Measurements from ENCODE around the gene GET3. TPM values are rescaled to one million over a fixed set of nuclear protein-coding genes. Genes with fewer than 3 reads are reported as not detected.

Gene GET3
- polyA plus RNA-seq, 1 of the 3 experiments (the other 2 are of a cell fraction): 264 TPM

DNA sequence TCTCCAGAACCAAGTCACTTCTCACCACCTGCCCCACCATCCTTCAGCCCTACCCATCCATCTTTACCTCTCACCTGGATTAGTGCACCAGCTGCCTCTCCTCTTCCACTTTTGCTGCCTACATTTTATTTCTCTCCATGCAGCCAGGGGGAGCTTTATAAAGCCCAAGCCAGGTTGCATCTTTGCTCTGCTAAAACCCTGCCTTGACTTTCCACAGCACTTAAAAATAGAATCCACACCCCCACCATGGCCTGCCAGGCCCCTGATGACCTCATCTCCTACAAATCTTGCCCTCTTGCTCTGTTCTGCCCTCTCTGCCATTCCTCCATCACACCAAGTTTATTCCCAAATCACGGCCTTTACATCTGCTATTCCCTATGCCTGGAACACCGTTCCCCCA is 36.3 kb downstream of the GET3 start:
- Histone ChIP-seq H3F3A (replicated peaks; ENCODE audit: insufficient read depth) (peaks cover 25% of the 10 kb centered on the region), H3K27me3 (ENCODE audit: insufficient read depth) (no peaks in the 10 kb centered on the region), H3K27ac (ENCODE audit: low read depth in 2 of 2, low read length in 1 of 2) (no peak overlapping the region), H3K79me2 (ENCODE audit: insufficient read depth) (no peaks in the 10 kb centered on the region), H3K4me3 (ENCODE audit: low read depth in 2 of 2, low read length in 1 of 2) (no peak overlapping the region), H3K9me3 (no peaks in the 10 kb centered on the region), H4K20me1 (ENCODE audit: insufficient read depth) (no peaks in the 10 kb centered on the region), H3K9ac (no peak overlapping the region), H2AFZ (ENCODE audit: low read depth) (no peak overlapping the region), H3K36me3 (replicated peaks in 1 of 2; ENCODE audit: control insufficient read depth in 1 of 2, insufficient read depth in 2 of 2, low read length in 1 of 2) (no peaks in the 10 kb centered on the region), H3K4me2 (peak overlapping the region; percentile 12; the same call in 1 of the 2 replicates), H3K9me2 (no peaks in the 10 kb centered on the region), H3K4me1 (ENCODE audit: control insufficient read depth in 1 of 2, insufficient read depth in 2 of 2, low read depth in 1 of 2, low read length in 1 of 2) (peaks cover 9 to 37% of the 10 kb centered on the region in 2 experiments; a peak in 1 of 4 replicates)
- no peak for DNase-seq
- WGBS (ENCODE audit: low lambda C conversion rate): 90% methylated on average over 2 of the region's 2 CpGs
- ChIA-PET CTCF (interaction anchor here (1.2 to 12.1 kb wide), 7 partner anchors 11 to 74 kb away, joined by 3 to 447 read pairs (median 11); partner anchors contain the start of genes JUNB, PRDX2, THSD8 and TRIR), POLR2A (interaction anchor here (1.3 to 2.1 kb wide), 3 partner anchors 18 to 28 kb away, joined by 3 to 10 read pairs (median 5); partner anchors contain the start of genes JUNB, PRDX2 and THSD8)
- no peak for TF ChIP-seq EP300 (IDR thresholded peaks at IDR 0.05; ENCODE audit: borderline replicate concordance in 1 of 2, low read depth in 1 of 2, low read length in 1 of 2)
- TF ChIP-seq GATA2 (CRISPR knock-in tag; IDR thresholded peaks at IDR 0.05): no peak
- no peak for TF ChIP-seq RFX5 (IDR thresholded peaks at IDR 0.05; ENCODE audit: low read length)
- TF ChIP-seq IRF3 (IDR thresholded peaks at IDR 0.05; ENCODE audit: low read depth, low read length): no peak
- 0 out of 2 replicates have a peak, but pooled peaks have one; percentile 13 for TF ChIP-seq RAD21 (IDR thresholded peaks at IDR 0.05; ENCODE audit: low read length)
- peak; percentile 29 for TF ChIP-seq SMC3 (IDR thresholded peaks at IDR 0.05; ENCODE audit: low read depth, low read length)
- TF ChIP-seq, protein P1, sequence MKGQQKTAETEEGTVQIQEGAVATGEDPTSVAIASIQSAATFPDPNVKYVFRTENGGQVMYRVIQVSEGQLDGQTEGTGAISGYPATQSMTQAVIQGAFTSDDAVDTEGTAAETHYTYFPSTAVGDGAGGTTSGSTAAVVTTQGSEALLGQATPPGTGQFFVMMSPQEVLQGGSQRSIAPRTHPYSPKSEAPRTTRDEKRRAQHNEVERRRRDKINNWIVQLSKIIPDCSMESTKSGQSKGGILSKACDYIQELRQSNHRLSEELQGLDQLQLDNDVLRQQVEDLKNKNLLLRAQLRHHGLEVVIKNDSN (IDR thresholded peaks at IDR 0.05; ENCODE audit: borderline replicate concordance, low read depth): no peak
- TF ChIP-seq FOSL2 (IDR thresholded peaks at IDR 0.05; ENCODE audit: borderline replicate concordance, low read depth): no peak
- no peak for TF ChIP-seq FOXM1 (IDR thresholded peaks at IDR 0.05; ENCODE audit: low read depth)
- TF ChIP-seq SIN3A (IDR thresholded peaks at IDR 0.05; ENCODE audit: borderline replicate concordance, low read depth, low read length): no peak
- TF ChIP-seq CHD2 (IDR thresholded peaks at IDR 0.05; ENCODE audit: low read length, partially characterized antibody): no peak
- no peak for TF ChIP-seq TCF12 (IDR thresholded peaks at IDR 0.05)
- TF ChIP-seq, protein P2, sequence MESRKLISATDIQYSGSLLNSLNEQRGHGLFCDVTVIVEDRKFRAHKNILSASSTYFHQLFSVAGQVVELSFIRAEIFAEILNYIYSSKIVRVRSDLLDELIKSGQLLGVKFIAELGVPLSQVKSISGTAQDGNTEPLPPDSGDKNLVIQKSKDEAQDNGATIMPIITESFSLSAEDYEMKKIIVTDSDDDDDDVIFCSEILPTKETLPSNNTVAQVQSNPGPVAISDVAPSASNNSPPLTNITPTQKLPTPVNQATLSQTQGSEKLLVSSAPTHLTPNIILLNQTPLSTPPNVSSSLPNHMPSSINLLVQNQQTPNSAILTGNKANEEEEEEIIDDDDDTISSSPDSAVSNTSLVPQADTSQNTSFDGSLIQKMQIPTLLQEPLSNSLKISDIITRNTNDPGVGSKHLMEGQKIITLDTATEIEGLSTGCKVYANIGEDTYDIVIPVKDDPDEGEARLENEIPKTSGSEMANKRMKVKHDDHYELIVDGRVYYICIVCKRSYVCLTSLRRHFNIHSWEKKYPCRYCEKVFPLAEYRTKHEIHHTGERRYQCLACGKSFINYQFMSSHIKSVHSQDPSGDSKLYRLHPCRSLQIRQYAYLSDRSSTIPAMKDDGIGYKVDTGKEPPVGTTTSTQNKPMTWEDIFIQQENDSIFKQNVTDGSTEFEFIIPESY (IDR thresholded peaks at IDR 0.05; ENCODE audit: borderline replicate concordance, low read depth): no peak
- TF ChIP-seq, protein P3, sequence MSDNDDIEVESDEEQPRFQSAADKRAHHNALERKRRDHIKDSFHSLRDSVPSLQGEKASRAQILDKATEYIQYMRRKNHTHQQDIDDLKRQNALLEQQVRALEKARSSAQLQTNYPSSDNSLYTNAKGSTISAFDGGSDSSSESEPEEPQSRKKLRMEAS (IDR thresholded peaks at IDR 0.05; ENCODE audit: low read depth): no peak
- TF ChIP-seq, protein P4, sequence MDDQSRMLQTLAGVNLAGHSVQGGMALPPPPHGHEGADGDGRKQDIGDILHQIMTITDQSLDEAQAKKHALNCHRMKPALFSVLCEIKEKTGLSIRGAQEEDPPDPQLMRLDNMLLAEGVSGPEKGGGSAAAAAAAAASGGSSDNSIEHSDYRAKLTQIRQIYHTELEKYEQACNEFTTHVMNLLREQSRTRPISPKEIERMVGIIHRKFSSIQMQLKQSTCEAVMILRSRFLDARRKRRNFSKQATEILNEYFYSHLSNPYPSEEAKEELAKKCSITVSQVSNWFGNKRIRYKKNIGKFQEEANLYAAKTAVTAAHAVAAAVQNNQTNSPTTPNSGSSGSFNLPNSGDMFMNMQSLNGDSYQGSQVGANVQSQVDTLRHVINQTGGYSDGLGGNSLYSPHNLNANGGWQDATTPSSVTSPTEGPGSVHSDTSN (IDR thresholded peaks at IDR 0.05): no peak
- no peak for TF ChIP-seq NFIC (IDR thresholded peaks at IDR 0.05; ENCODE audit: borderline replicate concordance)
- TF ChIP-seq JUND (IDR thresholded peaks at IDR 0.05): no peak
- no peak for TF ChIP-seq YY1 (IDR thresholded peaks at IDR 0.05; ENCODE audit: low read depth)
- TF ChIP-seq EZH2phosphoT487 (IDR thresholded peaks at IDR 0.05; ENCODE audit: borderline replicate concordance, low read depth): no peak
- TF ChIP-seq GABPA (IDR thresholded peaks at IDR 0.05; ENCODE audit: low read depth): no peak
- TF ChIP-seq TEAD4 (IDR thresholded peaks at IDR 0.05; ENCODE audit: borderline replicate concordance, insufficient read depth): no peak
- TF ChIP-seq, protein P5, sequence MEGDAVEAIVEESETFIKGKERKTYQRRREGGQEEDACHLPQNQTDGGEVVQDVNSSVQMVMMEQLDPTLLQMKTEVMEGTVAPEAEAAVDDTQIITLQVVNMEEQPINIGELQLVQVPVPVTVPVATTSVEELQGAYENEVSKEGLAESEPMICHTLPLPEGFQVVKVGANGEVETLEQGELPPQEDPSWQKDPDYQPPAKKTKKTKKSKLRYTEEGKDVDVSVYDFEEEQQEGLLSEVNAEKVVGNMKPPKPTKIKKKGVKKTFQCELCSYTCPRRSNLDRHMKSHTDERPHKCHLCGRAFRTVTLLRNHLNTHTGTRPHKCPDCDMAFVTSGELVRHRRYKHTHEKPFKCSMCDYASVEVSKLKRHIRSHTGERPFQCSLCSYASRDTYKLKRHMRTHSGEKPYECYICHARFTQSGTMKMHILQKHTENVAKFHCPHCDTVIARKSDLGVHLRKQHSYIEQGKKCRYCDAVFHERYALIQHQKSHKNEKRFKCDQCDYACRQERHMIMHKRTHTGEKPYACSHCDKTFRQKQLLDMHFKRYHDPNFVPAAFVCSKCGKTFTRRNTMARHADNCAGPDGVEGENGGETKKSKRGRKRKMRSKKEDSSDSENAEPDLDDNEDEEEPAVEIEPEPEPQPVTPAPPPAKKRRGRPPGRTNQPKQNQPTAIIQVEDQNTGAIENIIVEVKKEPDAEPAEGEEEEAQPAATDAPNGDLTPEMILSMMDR (IDR thresholded peaks at IDR 0.05): peak; percentile 51
- no peak for TF ChIP-seq USF2 (IDR thresholded peaks at IDR 0.05; ENCODE audit: borderline replicate concordance, low read depth, low read length)
